ENCODE measurements around the gene METTL8. TPM values are rescaled to one million over a fixed set of nuclear protein-coding genes. Genes with fewer than 3 reads are reported as not detected.

METTL8 gene
- total RNA-seq, 1 donor, result 23.9 TPM

GRCh38 chr2:171341394-171342066 is 92.3 kb downstream of the METTL8 start:
- Histone ChIP-seq H3K79me2 (ENCODE audit: insufficient read depth, low read length) (no peaks in the 10 kb centered on the region), H3K4me3 (ENCODE audit: insufficient read depth, low read length) (no peak overlapping the region), H4K20me1 (ENCODE audit: insufficient read depth, low read length) (no peaks in the 10 kb centered on the region), H3K36me3 (ENCODE audit: insufficient read depth, low read length) (no peaks in the 10 kb centered on the region), H3K27me3 (ENCODE audit: insufficient read depth, low read length) (no peaks in the 10 kb centered on the region), H3K9me3 (ENCODE audit: low read depth, low read length) (no peaks in the 10 kb centered on the region), H3K27ac (ENCODE audit: low read depth, low read length) (no peak overlapping the region), H3K4me2 (ENCODE audit: insufficient read depth, low read length) (no peak overlapping the region), H3K4me1 (ENCODE audit: insufficient read depth, low read length) (no peaks in the 10 kb centered on the region), H2AFZ (ENCODE audit: low read length) (no peak overlapping the region)
- DNase-seq (ENCODE audit: insufficient read length, low spot score, missing footprints), result peak; percentile 37
- TF ChIP-seq, protein P1, sequence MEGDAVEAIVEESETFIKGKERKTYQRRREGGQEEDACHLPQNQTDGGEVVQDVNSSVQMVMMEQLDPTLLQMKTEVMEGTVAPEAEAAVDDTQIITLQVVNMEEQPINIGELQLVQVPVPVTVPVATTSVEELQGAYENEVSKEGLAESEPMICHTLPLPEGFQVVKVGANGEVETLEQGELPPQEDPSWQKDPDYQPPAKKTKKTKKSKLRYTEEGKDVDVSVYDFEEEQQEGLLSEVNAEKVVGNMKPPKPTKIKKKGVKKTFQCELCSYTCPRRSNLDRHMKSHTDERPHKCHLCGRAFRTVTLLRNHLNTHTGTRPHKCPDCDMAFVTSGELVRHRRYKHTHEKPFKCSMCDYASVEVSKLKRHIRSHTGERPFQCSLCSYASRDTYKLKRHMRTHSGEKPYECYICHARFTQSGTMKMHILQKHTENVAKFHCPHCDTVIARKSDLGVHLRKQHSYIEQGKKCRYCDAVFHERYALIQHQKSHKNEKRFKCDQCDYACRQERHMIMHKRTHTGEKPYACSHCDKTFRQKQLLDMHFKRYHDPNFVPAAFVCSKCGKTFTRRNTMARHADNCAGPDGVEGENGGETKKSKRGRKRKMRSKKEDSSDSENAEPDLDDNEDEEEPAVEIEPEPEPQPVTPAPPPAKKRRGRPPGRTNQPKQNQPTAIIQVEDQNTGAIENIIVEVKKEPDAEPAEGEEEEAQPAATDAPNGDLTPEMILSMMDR (IDR thresholded peaks at IDR 0.05; ENCODE audit: extremely low read depth, low read depth, low read length), result no peak

- H3K4me1 ChIP-seq (ENCODE audit: insufficient read depth, low read length), result no peaks in the 10 kb centered on the region
- H4K20me1 ChIP-seq (ENCODE audit: insufficient read depth, low read length), result no peaks in the 10 kb centered on the region
- no peaks in the 10 kb centered on the region for H3K36me3 ChIP-seq (ENCODE audit: insufficient read depth, low read length)
- DNase-seq (ENCODE audit: insufficient read length, low spot score, missing footprints), result no peak
- no peak overlapping the region for H2AFZ ChIP-seq (ENCODE audit: low read length)
- no peaks in the 10 kb centered on the region for H3K79me2 ChIP-seq (ENCODE audit: insufficient read depth, low read length)
- TF ChIP-seq, protein P1 (IDR thresholded peaks at IDR 0.05; ENCODE audit: extremely low read depth, low read depth, low read length), result no peak
- H3K27me3 ChIP-seq (ENCODE audit: insufficient read depth, low read length), result no peaks in the 10 kb centered on the region
- H3K4me2 ChIP-seq (ENCODE audit: insufficient read depth, low read length), result no peak overlapping the region
- H3K9me3 ChIP-seq (ENCODE audit: low read depth, low read length), result no peaks in the 10 kb centered on the region
- no peak overlapping the region for H3K4me3 ChIP-seq (ENCODE audit: insufficient read depth, low read length)
- no peak overlapping the region for H3K27ac ChIP-seq (ENCODE audit: low read depth, low read length)
These were observed 98.8 kb downstream of the METTL8 start for GRCh38 chr2:171334946-171335345.

- H3K4me2 ChIP-seq (ENCODE audit: insufficient read depth, low read length), result no peak overlapping the region
- no peaks in the 10 kb centered on the region for H3K4me1 ChIP-seq (ENCODE audit: insufficient read depth, low read length)
- H4K20me1 ChIP-seq (ENCODE audit: insufficient read depth, low read length), result no peaks in the 10 kb centered on the region
- H2AFZ ChIP-seq (ENCODE audit: low read length), result no peak overlapping the region
- no peak overlapping the region for H3K27ac ChIP-seq (ENCODE audit: low read depth, low read length)
- no peak overlapping the region for H3K4me3 ChIP-seq (ENCODE audit: insufficient read depth, low read length)
- H3K79me2 ChIP-seq (ENCODE audit: insufficient read depth, low read length), result no peaks in the 10 kb centered on the region
- H3K27me3 ChIP-seq (ENCODE audit: insufficient read depth, low read length), result no peaks in the 10 kb centered on the region
- no peaks in the 10 kb centered on the region for H3K9me3 ChIP-seq (ENCODE audit: low read depth, low read length)
- H3K36me3 ChIP-seq (ENCODE audit: insufficient read depth, low read length), result no peaks in the 10 kb centered on the region
- no peak for DNase-seq (ENCODE audit: insufficient read length, low spot score, missing footprints)
- TF ChIP-seq, protein P1 (IDR thresholded peaks at IDR 0.05; ENCODE audit: extremely low read depth, low read depth, low read length), result no peak
These were observed 99.6 kb downstream of the METTL8 start for GRCh38 chr2:171334171-171334570.

- Histone ChIP-seq H3K4me3 (ENCODE audit: insufficient read depth, low read length) (no peak overlapping the region), H3K27ac (ENCODE audit: low read depth, low read length) (no peak overlapping the region), H3K27me3 (ENCODE audit: insufficient read depth, low read length) (no peaks in the 10 kb centered on the region), H2AFZ (ENCODE audit: low read length) (no peak overlapping the region), H3K4me2 (ENCODE audit: insufficient read depth, low read length) (no peak overlapping the region), H3K79me2 (ENCODE audit: insufficient read depth, low read length) (no peaks in the 10 kb centered on the region), H3K9me3 (ENCODE audit: low read depth, low read length) (no peaks in the 10 kb centered on the region), H3K36me3 (ENCODE audit: insufficient read depth, low read length) (no peaks in the 10 kb centered on the region), H4K20me1 (ENCODE audit: insufficient read depth, low read length) (no peaks in the 10 kb centered on the region), H3K4me1 (ENCODE audit: insufficient read depth, low read length) (no peaks in the 10 kb centered on the region)
- DNase-seq (ENCODE audit: insufficient read length, low spot score, missing footprints), result no peak
- TF ChIP-seq, protein P1 (IDR thresholded peaks at IDR 0.05; ENCODE audit: extremely low read depth, low read depth, low read length), result no peak
These were observed 103.4 kb downstream of the METTL8 start for GRCh38 chr2:171330155-171330956.
